GM19238 (cell line): ENCODE results near the gene ISL1.

ENCODE experiments used
- DNase-seq: peaks from one replicate; pipeline ENCODE4 v3.0.0; 2011; ENCODE audit warnings: low spot score; ENCODE audit not compliant: insufficient read length

Gene ISL1

GRCh38 chr5:51386916-51387883 is 4.0 kb downstream of the ISL1 start:
- DNase-seq, result no peak

DNA sequence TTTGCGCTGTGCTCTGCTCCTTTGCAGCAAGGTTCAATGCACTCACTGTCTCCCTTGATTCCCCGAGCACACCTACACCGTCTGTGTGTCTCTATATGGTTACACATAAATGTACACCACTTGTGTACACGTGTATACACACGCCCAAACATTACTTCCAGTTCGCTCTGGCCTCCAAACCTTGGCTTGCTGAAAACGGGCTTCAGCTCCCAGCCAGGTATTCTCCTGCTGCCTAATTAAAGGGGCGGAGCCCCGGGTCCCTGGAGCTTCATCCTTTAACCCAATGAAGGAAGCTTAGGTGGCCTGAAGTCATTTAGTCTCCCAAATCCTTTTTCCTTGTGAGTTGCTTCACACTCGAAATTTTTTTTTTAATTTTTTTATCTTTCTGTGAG is 4.6 kb downstream of the ISL1 start:
- no peak for DNase-seq

DNA sequence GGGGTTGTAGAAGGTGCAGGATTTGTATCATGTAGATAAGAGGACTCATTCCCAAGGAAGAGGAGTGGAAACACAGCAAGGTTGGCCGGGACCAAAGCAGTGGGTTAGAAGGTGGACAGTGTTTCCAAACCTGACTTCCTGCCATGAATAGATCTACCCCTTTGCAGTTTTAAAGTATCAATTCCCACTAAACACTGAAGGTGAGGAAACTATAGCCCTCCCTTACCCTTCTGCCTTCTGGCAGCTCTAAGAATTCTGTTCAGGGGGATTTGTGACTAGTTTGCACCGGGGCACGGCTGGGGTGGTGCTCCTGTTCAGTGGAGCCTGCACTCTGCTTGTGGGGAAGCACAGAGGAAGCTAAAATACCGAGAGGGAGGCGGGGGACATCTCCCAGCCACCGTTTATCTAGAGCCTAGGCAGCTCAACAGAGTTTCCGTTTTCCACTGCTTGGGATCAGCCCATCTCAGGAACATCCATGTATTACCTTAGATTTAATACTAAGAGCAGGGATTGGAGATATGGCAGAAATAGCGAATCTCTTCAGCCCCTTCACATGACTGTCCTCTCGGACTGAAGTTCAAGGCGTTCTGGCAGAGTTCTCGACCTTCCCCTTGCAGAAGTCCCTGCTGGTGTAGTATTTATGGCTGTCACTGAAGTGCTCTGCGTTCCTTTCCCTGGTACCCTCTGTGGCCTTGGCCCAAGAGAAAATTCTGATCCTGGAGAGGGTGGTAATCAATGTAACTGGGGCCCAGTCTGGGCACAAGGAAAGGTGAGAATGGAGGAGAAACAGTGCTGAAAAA is 5.4 kb downstream of the ISL1 start:
- no peak for DNase-seq

DNA sequence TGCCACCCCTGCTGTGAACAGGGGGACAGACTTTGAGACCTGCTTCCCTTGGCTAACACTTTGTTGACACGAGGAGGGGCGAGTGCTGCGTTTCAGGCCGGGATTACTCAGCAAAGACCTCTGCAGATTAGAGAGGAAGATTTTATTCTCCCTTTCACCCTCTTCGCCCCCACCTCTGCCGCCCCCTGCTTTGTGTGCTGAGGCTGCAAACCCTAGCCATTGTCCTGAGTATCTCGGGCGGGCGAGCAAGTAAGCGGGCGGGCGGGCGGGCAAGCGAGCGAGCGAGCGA is 6.0 kb downstream of the ISL1 start:
- DNase-seq, result no peak

GRCh38 chr5:51389577-51390463 is 6.6 kb downstream of the ISL1 start:
- DNase-seq, result no peak

DNA sequence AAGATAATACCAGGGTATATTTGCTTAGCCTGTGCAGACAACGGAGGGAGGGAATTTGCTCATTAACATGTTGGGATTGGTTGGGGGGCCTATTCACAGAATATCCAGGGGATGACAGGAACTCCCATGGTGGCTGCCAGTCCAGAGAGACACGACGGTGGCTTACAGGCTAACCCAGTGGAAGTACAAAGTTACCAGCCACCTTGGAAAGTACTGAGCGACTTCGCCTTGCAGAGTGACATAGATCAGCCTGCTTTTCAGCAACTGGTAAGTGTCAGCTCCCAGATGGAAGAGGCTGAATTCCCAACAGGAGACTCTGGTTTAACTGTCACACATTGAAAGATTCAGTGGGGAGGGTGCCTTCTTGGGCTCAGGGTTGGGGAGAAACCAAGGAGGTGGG is 7.9 kb downstream of the ISL1 start:
- no peak for DNase-seq

DNA sequence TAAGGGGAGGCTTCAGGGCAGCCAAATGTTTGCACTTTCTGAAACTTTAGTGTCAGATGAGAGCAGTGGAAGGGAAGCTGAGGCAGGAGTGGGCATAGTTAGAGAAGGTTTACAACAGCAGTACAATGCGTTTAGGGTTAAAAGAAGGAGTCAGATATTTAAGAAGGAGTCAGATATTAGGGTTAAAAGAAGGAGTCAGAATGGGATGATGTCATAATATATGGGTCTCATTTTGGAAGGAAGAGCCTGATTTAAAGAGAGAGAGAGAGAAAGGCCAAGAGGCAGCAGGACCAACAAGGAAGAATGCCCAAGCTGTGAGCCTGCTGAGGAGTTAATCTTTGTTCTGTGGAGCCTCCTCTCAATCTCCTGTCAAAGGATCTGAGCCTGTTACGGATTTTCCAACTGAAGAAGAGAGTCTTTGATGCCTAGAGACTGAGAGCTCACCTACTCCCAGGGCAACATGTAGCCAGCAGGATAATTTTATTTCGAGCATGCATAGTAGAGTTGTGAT is 9.5 kb downstream of the ISL1 start:
- DNase-seq, result no peak

- DNase-seq, result no peak
Measured at GRCh38 chr5:51394609-51395008, 11.4 kb downstream of the ISL1 start.

GRCh38 chr5:51395245-51395644 is 12.0 kb downstream of the ISL1 start:
- no peak for DNase-seq

DNA sequence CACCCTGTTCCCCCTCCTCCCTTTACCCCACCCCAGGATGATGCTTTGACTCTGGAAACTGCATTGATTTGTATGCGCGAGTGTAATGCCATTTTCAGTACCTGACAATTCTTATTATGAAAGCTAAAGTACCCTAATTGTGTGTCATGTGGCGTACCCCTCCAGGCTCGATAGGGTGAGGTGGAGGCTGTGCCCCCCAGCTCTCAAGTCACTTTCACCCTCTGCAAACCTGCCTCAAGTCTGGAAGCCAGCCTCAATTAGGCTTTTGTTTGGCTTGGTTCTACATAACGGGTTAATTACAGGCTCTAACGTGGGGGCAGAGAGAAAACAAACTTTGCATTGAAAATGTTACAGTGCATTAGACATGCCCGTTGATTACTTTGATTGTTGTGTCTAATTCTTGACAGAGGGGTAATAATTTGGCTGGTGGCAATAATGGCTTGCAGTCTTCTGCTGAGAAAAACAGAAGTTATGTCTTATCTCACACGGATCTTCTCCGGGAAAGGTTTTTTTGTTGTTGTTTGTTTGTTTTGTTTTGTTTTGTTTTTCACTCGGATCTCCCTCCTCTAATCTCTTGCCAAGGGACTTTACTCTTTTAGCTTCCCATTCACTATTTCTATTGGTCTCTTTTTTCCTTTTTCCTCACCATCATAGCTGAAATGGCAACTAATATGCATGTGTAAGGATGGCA is 12.6 kb downstream of the ISL1 start:
- DNase-seq, result no peak

DNA sequence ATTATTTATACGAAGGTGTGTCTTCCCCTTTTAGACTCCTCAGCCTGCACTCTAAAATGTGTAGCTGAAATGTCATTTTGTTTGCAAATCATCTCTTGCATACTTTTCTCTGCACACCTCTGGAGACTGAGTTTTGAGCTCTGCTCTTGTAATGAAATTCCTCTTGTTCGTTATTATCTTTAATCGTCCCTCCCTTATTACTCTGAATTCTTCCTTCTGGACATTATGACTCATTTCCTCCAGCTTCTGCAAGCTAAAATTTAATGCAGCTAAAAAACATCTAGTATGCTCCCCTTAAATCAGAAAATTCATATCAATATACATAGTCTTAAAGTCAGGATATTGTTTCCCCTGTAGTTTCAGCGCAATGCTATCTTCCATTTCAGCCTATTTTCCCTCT is 13.5 kb downstream of the ISL1 start:
- no peak for DNase-seq

GRCh38 chr5:51397996-51398395 is 14.7 kb downstream of the ISL1 start:
- DNase-seq, result no peak

GRCh38 chr5:51398875-51399642 is 15.8 kb downstream of the ISL1 start:
- DNase-seq, result no peak

GRCh38 chr5:51399643-51400006 is 16.4 kb downstream of the ISL1 start:
- no peak for DNase-seq

DNA sequence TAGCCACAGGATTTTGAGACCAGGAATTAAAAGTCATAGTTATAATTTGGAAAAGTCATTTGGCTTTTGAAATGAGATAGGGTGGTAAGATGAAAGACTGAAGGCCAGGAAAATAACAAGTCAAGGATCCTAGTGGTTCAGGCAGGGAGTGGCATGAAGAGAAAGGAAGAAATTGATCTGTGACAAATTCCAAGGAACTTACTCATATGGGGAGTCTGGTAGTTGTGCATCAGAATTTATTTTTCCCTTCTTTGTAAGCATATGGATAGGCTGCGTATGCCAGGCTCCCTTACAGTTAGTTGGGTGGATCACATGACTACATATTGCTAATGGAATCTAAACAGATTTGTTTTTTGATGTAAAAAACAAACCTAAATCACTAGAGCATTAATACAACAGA is 21.0 kb downstream of the ISL1 start:
- no peak for DNase-seq

DNA sequence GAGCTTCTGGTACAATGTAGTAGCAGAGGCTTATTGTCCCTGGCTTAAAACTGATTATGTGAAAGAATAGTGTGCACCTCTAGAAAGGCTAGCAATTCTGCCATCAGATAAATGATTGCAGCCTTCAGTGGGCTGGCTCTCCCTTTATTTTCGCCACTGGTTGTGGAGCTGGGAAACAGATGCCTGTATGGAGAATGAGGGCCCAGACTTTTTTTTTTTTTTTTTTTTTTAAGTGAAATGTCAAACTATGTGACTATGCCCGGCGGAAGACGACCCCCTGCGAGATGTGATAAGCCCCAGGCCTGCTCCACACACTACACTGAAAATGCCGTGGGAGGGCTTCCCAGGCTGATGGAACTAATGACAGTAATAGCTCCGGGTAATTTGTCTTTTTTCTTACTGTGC is 28.7 kb downstream of the ISL1 start:
- DNase-seq, result no peak

DNA sequence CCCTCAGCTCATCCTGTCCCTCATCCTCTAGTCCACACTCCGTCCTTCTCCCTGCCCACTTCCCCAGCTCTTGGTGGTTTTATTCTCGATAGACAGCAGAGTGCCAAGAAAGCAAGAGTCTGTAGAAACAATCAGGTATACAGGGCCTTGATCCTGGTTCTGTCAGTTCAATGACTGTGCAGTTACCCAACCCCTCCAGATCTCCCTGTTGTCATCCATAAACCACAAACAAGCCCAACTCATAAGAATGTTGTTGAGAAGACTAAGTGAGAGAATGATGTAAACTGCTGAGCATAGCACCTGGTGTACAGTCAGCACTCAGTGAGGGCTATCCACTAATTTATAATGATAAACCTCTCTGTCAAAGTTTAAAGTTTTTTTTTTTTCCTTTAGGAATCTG is 31.3 kb downstream of the ISL1 start:
- no peak for DNase-seq

DNA sequence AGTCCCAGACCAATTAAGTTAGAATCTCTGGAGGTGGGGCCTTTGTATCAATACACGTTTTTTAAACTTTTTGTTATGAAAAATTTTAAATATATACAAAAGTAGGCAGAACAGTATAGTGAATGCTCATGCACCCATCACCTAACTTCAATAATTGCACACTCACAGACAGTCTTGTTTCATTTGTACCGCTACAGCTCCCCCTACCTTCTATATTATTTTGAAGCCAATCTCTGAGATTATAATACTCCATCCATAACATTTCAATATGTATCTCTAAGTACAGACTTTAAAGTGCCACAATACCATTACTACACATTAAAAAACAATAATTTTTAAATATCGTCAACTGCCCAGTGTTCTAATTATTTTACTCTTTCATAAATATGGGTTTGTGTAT is 32.9 kb downstream of the ISL1 start:
- DNase-seq, result no peak

GRCh38 chr5:51433052-51433710 is 49.9 kb downstream of the ISL1 start:
- DNase-seq, result no peak

DNA sequence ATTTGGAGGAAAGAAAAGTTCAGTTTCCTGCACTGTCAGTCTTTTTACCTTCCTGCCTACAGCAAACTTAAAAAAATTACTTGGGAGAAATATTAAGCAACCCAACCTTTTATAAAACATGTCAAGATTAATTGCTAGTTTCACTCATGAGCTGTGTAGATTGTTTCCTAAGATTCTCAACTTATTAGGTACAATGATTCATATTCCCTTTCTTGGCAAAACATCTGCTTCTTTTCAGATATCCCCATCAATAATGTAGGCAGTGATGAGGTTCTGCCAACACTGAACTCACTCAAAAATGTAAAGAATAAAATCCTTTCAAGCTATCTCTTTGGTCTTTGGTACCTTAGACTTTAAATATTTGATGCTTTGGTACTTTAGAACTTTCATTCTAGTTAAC is 56.0 kb downstream of the ISL1 start:
- no peak for DNase-seq
